CD14-positive monocyte (primary cell): ENCODE measurements around the gene CD226. TPM values are rescaled to one million over a fixed set of nuclear protein-coding genes. Genes with fewer than 3 reads are reported as not detected.

ENCODE experiments used
- DNase-seq, 3 donors: peaks; one replicate each; pipeline ENCODE4 v3.0.0-alpha.2; 2011 to 2022
- H2AFZ ChIP-seq: 2 replicates; pipeline ENCODE4 v1.6.0; 2012; ENCODE audit warnings: mild to moderate bottlenecking, low read depth, low read length, inconsistent platforms; ENCODE audit not compliant: insufficient read depth, poor library complexity, severe bottlenecking
- H3K27ac ChIP-seq, 2 donors: 1 replicate in 1 of 2; 2 replicates in 1 of 2; pipeline ENCODE4 v1.5.1; 2012 to 2013; ENCODE audit warnings: low read length in 2 of 2, control low read depth in 1 of 2, inconsistent platforms in 1 of 2, low read depth in 1 of 2, mild to moderate bottlenecking in 1 of 2
- H3K27me3 ChIP-seq, 2 donors: one replicate each; pipeline versions ENCODE4 v1.6.0 to v1.6.1; 2011 to 2013; ENCODE audit warnings: low read length in 2 of 2; ENCODE audit not compliant: control insufficient read depth in 2 of 2, insufficient read depth in 2 of 2
- H3K36me3 ChIP-seq, 2 donors: replicated peaks in 1 of 2; 1 replicate in 1 of 2; 2 replicates in 1 of 2; pipeline versions ENCODE4 v1.5.1 to v1.6.1; 2012 to 2013; ENCODE audit warnings: low read length in 2 of 2, control low read depth in 1 of 2, inconsistent platforms in 1 of 2, mild to moderate bottlenecking in 1 of 2; ENCODE audit not compliant: insufficient read depth in 2 of 2, control insufficient read depth in 1 of 2
- H3K4me1 ChIP-seq, 2 donors: 1 replicate in 1 of 2; 2 replicates in 1 of 2; pipeline versions ENCODE4 v1.5.1 to v1.6.1; 2012 to 2013; ENCODE audit warnings: low read length in 2 of 2, control low read depth in 1 of 2, inconsistent platforms in 1 of 2, mild to moderate bottlenecking in 1 of 2, moderate library complexity in 1 of 2; ENCODE audit not compliant: insufficient read depth in 2 of 2, control insufficient read depth in 1 of 2
- H3K4me2 ChIP-seq: replicated peaks from 2 replicates; pipeline ENCODE3; 2012; ENCODE audit warnings: low read length, moderate library complexity, mild to moderate bottlenecking; ENCODE audit not compliant: poor library complexity, severe bottlenecking; ENCODE audit errors: extremely low read depth
- H3K4me3 ChIP-seq, 3 experiments: fragments of 200-600 bp in 1 of 3; sonication (generic) in 1 of 3; replicated peaks in 1 of 3; 1 replicate in 2 of 3; 2 replicates in 1 of 3; pipeline ENCODE4 v1.5.1; 2011 to 2013; ENCODE audit warnings: low read length in 3 of 3, mild to moderate bottlenecking in 3 of 3, control low read depth in 2 of 3, low read depth in 2 of 3, inconsistent platforms in 1 of 3, moderate library complexity in 1 of 3
- H3K79me2 ChIP-seq: 2 replicates; pipeline ENCODE4 v1.6.0; 2012; ENCODE audit warnings: mild to moderate bottlenecking, control low read depth, inconsistent platforms, low read length, moderate library complexity; ENCODE audit not compliant: insufficient read depth
- H3K9ac ChIP-seq: 2 replicates; pipeline ENCODE4 v1.6.0; 2017; ENCODE audit warnings: low read length, mild to moderate bottlenecking; ENCODE audit not compliant: insufficient read depth, poor library complexity, severe bottlenecking
- H3K9me3 ChIP-seq, 2 donors: replicated peaks in 1 of 2; 1 replicate in 1 of 2; 2 replicates in 1 of 2; pipeline versions ENCODE4 v1.5.1 to v1.6.1; 2012 to 2013; ENCODE audit warnings: low read length in 2 of 2, control low read depth in 1 of 2; ENCODE audit not compliant: control insufficient read depth in 1 of 2, insufficient read depth in 1 of 2
- H4K20me1 ChIP-seq: 2 replicates; pipeline ENCODE4 v1.6.0; 2012; ENCODE audit warnings: mild to moderate bottlenecking, low read length, control low read depth, moderate library complexity; ENCODE audit not compliant: insufficient read depth
- H3K27ac Mint-ChIP-seq, 7 donors: one replicate each; pipeline ENCODE4 v1.8.0; 2020; ENCODE audit warnings: mild to moderate bottlenecking in 7 of 7, mixed read lengths in 7 of 7, moderate library complexity in 6 of 7, inconsistent platforms in 2 of 7
- H3K27me3 Mint-ChIP-seq, 3 donors: one replicate each; pipeline ENCODE4 v1.8.0; 2021 to 2022; ENCODE audit warnings: low read depth in 3 of 3, mild to moderate bottlenecking in 3 of 3, mixed read lengths in 3 of 3, moderate library complexity in 3 of 3, inconsistent platforms in 1 of 3
- H3K36me3 Mint-ChIP-seq, 2 donors: one replicate each; pipeline ENCODE4 v1.8.0; 2020; ENCODE audit warnings: mixed read lengths in 2 of 2, inconsistent platforms in 1 of 2, mild to moderate bottlenecking in 1 of 2
- H3K4me1 Mint-ChIP-seq: one replicate; pipeline ENCODE4 v1.8.0; 2020; ENCODE audit warnings: mild to moderate bottlenecking, mixed read lengths
- H3K4me3 Mint-ChIP-seq, 2 donors: one replicate each; pipeline ENCODE4 v1.8.0; 2020; ENCODE audit warnings: mild to moderate bottlenecking in 2 of 2, mixed read lengths in 2 of 2, moderate library complexity in 1 of 2
- H3K9me3 Mint-ChIP-seq, 7 donors: one replicate each; pipeline ENCODE4 v1.8.0; 2020 to 2022; ENCODE audit warnings: mixed read lengths in 7 of 7, mild to moderate bottlenecking in 6 of 7, moderate library complexity in 6 of 7, inconsistent platforms in 2 of 7
- CTCF ChIP-seq: fragments of 200-600 bp; IDR thresholded peaks from one replicate; pipeline ENCODE4 v1.8.0; 2022; ENCODE audit warnings: antibody characterized with exemption, mild to moderate bottlenecking
- WGBS: methylation state at CpG from one replicate; pipeline ENCODE4 v1.1.5; 2013; ENCODE audit warnings: missing lambda C conversion rate; ENCODE audit not compliant: insufficient coverage; 5-methylcytosine and 5-hydroxymethylcytosine counted together
- intact Hi-C, 2 donors: fragments of 100-400 bp; cut with micrococcal nuclease; formaldehyde crosslinking; loops; one replicate each; pipeline versions ENCODE4 v1.15.0 to v1.15.1; 2023
- polyA plus RNA-seq, 3 donors: library from polyadenylated mRNA; depleted of rRNA in 1 of 3; unstranded in 2 of 3; stranded (reverse) in 1 of 3; fragments of 300-500 nt in 2 of 3; fragments of >200 nt in 1 of 3; fragmentation: Illumina TruSeq in 2 of 3; gene quantifications; 1 replicate in 2 of 3; 2 replicates in 1 of 3; pipeline ENCODE4 v1.2.3, GENCODE V29; 2012 to 2021

The CD226 gene
- polyA plus RNA-seq, 3 donors, result 0.53 to 1.1 (median 0.65) TPM

GRCh38 chr18:69878213-69878933 lies 69.3 kb downstream of the CD226 start:
- no peaks in the 10 kb centered on the region for H3K4me1 ChIP-seq
- Mint-ChIP-seq H3K9me3 (peaks cover 0 to 9% (median 2%) of the 10 kb centered on the region in 7 donors), H3K27ac (no peak overlapping the region), H3K4me1 (no peaks in the 10 kb centered on the region), H3K4me3 (no peak overlapping the region), H3K27me3 (peaks cover 0 to 2% (median 2%) of the 10 kb centered on the region in 3 donors), H3K36me3 (no peaks in the 10 kb centered on the region)
- intact Hi-C loops, result no loop called here
- H3K27ac ChIP-seq, result no peak overlapping the region
- no peak overlapping the region for H3K9ac ChIP-seq
- no peak for TF ChIP-seq CTCF
- no peaks in the 10 kb centered on the region for H4K20me1 ChIP-seq
- no peaks in the 10 kb centered on the region for H3K79me2 ChIP-seq
- H3K9me3 ChIP-seq, result no peaks in the 10 kb centered on the region
- no peak overlapping the region for H2AFZ ChIP-seq
- H3K27me3 ChIP-seq, result no peaks in the 10 kb centered on the region
- H3K36me3 ChIP-seq, result no peaks in the 10 kb centered on the region
- H3K4me3 ChIP-seq, result no peak overlapping the region
- 76% methylated on average over 2 of the region's 6 CpGs for WGBS
- H3K4me2 ChIP-seq, result no peak overlapping the region
- DNase-seq, result no peak

DNA sequence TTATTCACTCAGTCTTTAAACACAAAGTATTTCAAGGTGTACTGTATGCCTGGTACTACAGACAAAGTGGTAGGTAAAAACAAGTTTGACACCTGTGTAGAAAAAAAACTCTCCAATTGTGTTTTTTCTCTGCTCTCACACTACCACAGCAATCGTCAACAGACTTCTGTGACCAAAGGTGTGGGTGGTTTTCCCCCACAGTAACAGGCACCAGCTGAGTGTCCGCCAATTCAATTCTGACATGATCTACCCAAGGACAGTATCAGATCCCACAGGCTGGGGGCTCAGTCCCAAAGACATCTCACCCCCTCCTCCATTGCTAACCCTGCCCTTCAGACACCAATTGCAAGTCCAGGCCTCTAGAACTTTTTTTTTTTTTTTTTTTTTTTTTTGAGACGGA lies 71.2 kb downstream of the CD226 start:
- DNase-seq, result no peak
- Histone ChIP-seq H2AFZ (no peak overlapping the region), H3K36me3 (no peaks in the 10 kb centered on the region), H3K9me3 (no peaks in the 10 kb centered on the region), H3K79me2 (no peaks in the 10 kb centered on the region), H3K27me3 (no peaks in the 10 kb centered on the region), H3K4me3 (no peak overlapping the region), H3K9ac (no peak overlapping the region), H3K4me2 (no peak overlapping the region), H3K4me1 (no peaks in the 10 kb centered on the region), H4K20me1 (no peaks in the 10 kb centered on the region), H3K27ac (no peak overlapping the region)
- Mint-ChIP-seq H3K36me3 (no peaks in the 10 kb centered on the region), H3K4me3 (no peak overlapping the region), H3K4me1 (no peaks in the 10 kb centered on the region), H3K27ac (no peak overlapping the region), H3K9me3 (peaks cover 0 to 9% (median 2%) of the 10 kb centered on the region in 7 donors), H3K27me3 (peaks cover 0 to 3% (median 2%) of the 10 kb centered on the region in 3 donors)
- intact Hi-C loops, result no loop called here
- TF ChIP-seq CTCF, result no peak
- WGBS, result no CpG with 5 or more reads among the region's 3 CpGs
